IPS DF 19.7 (cell line): ENCODE data around the gene ACACB.

Experiments used
- DNase-seq: peaks from one replicate; pipeline ENCODE4 v3.0.0-alpha.2; 2013; ENCODE audit warnings: low read depth, low spot score

Gene ACACB

GRCh38 chr12:109173443-109174240 lies 57.3 kb downstream of the ACACB start:
- DNase-seq: no peak

GRCh38 chr12:109174468-109174867 lies 58.1 kb downstream of the ACACB start:
- DNase-seq: no peak

GRCh38 chr12:109178532-109178931 lies 62.1 kb downstream of the ACACB start:
- no peak for DNase-seq

GRCh38 chr12:109179927-109180326 lies 63.5 kb downstream of the ACACB start:
- no peak for DNase-seq

DNA sequence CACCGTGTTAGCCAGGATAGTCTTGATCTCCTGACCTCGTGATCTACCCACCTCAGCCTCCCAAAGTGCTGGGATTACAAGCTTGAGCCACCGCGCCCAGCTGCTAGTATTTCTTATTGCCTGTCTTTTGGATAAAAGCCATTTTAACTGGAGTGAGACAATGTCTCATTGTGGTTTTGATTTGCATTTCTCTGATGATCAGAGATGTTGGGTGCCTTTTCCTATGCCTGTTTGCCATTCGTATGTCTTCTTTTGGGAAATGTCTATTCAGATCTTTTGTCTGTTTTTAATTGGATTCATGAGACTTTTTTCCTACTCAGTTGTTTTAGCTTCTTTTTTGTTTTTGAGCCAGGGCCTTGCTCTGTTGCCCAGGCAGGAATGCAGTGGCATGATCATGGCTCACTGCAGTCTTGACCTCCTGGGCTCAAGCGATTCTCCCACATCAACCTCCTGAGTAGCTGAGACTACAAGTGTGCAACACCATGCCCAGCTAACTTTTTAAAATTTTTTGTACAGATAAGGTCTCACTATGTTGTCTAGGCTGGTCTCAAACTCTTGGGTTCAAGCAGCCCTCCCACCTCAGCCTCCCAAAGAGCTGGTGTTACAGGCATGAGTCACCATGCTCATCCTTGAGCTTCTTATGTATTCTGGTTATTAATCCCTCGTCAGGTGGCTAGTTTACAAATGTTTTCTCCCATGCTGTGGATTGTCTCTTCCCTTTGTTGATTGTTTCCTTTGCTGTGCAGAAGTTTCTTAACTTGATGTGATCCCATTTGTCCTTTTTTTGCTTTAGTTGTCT lies 65.9 kb downstream of the ACACB start:
- DNase-seq: no peak

GRCh38 chr12:109185441-109185840 lies 69.1 kb downstream of the ACACB start:
- DNase-seq: no peak

DNA sequence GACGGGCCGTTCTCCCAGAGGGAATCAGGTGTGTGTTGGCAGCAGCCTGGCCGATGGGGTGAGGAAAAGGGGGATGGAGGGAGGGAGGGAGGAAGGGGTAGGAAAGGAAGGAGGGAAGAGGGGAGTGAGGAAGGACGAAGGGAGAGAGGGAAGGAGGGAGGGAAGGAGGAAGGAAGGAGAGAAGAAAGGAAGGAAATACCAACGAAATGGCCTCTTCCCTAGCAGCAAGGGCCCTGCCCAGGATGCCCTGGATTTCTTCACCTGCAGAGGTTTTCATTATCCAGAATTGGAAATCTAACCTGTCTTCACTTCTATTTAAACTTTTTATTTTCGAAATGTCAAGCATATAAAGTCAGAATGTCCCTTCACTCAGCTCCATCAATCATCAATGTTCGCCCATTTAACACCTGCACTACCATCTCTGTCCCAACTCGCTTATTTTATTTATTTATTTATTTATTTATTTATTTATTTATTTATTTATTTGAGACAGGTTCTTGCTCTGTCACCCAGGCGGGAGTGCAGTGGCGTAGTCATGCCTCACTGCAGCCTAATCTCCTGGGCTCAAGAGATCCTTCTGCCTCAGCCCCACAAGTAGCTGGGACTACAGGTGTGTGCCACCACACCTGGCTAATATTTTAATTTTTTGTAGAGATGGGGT lies 70.7 kb downstream of the ACACB start:
- no peak for DNase-seq

- no peak for DNase-seq
Observed at GRCh38 chr12:109188108-109188712, 71.8 kb downstream of the ACACB start.

- no peak for DNase-seq
Observed at GRCh38 chr12:109189291-109189690, 72.9 kb downstream of the ACACB start.

GRCh38 chr12:109191621-109192250 lies 75.3 kb downstream of the ACACB start:
- DNase-seq: no peak

DNA sequence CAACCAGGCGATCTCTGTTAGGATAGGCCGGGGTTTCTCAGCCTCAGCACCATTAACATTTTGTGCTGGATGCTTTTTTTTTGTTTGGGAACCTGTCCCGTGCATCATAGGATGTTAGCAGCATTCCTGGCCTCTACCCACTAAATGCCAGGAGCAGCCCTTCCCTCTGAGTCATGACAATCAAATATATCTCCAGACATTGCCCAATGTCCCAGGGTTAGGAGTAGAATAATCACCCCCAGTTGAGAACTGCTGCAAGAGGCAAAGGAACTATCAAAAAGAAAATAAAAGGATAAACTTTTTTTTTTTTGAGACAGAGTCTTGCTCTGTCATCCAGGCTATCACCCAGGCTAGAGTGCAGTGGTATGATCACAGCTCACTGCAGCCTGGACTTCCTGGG lies 76.0 kb downstream of the ACACB start:
- no peak for DNase-seq

GRCh38 chr12:109193896-109194295 lies 77.5 kb downstream of the ACACB start:
- DNase-seq: no peak

DNA sequence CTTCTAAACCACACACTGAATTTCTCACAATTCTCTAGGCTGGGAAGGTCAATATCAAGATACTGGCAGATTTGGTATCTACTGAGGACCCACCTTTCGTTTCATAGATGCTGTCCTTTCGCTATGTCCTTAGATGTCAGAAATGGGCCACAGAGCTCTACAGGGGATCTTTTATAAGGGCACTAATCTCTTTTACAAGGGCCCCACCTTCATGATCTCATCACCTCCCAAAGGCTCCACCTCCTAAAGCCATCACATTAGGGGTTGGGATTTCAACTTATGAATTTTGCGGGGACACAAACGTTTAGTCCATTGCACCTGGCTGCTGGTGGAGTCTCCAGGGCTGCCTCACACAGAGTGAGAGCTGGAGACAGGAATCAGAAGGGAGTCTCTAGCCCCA lies 79.9 kb downstream of the ACACB start:
- no peak for DNase-seq

DNA sequence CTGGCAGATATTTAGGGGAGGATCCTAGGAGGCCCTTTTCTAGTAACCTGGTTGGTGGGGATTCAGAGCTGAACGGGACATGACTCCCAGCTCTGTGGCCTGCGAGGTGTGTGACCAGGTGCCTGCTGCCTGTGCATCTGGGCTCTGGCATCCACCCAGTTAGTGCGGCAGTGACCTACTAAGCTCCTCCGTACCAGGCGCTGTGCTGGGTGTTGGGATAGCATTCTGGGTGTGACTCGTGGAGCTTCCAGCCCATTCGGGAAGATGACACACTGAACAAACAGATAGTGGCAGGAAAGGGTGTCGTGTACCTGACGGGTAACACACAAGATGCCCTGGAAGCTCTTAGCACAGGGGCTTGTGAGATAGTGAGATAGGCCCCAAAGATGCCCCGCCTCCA lies 80.9 kb downstream of the ACACB start:
- no peak for DNase-seq

- DNase-seq: no peak
Observed at GRCh38 chr12:109199324-109199723, 82.9 kb downstream of the ACACB start.

DNA sequence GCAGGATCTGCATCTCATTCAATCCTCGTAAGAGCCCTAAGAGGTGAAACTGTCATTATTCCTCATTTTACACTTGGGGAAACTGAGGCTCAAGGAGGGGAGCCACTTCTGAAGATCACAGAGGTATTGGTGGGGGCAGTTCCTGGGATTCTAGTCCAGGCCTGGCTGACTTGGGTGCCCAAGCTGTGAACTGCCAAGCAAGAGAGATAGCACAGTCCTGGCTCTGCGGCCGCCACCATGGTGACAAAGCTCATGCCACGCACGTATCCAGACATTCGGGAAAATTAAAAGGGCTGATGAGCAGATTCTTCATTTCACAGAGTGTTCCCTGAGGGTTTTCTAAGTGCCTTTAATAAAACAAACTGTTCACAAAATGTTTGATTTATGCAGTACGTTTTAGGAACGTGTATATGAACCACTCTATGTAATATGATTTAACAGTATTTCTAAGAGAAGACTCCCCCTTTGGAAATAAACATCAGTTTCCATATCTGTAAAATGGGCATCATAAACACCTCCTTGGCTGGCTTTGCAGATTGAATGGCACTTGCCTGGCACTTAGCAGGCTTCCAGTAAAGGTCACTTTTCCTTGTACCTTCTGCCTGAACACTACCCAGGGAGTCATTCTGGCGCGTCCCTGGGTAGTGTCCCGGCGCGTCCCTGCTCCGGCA lies 84.6 kb downstream of the ACACB start:
- DNase-seq: no peak

- DNase-seq: no peak
Observed at GRCh38 chr12:109201496-109201885, 85.1 kb downstream of the ACACB start.

DNA sequence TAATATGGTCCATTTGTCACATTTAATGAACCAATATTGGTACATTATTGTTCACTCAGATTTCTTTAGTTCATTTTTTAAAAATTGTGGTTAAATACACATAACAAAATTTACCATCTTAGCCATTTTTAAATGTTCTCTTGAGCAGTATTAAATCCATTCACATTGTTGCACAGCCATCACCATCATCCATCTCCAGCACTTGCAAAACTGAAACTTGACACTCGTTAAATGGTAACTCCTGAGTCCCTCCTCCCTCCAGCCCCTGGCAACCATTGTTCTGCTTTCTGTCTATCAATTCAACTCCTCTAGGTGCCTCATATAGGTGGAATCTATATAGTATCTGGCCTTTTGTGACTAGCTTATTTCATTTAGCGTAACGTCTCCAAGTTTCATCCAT lies 86.4 kb downstream of the ACACB start:
- DNase-seq: no peak

- no peak for DNase-seq
Observed at GRCh38 chr12:109203480-109203879, 87.1 kb downstream of the ACACB start.

GRCh38 chr12:109209082-109209481 lies 92.7 kb downstream of the ACACB start:
- DNase-seq: no peak
